CD4-positive, alpha-beta T cell treated with Interleukin-17A for 1 hour (primary cell): ENCODE data around the gene HYAL4.

Source experiments
- DNase-seq: peaks from one replicate; pipeline ENCODE4 v3.0.0-alpha.2; 2020

HYAL4 gene

DNA sequence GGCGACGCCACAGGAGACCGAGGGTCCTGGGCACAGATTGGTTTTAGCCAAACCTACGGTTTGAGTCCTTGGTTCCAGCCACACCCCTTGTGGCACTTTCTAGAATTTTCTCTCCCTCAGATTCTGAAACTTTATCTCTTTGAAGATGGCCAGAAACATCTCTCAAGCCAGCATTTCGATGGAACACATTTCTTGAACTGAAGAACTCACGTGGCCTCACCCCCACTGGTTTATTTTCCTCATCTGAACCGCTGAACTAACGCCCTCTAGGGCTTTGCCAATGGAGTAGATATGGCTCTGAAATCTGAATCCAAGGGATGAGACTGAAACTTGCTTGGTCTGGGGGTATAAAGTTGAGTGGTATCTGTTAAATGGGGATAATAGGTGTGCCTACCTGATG, 73.3 kb downstream of the HYAL4 start:
- no peak for DNase-seq

DNA sequence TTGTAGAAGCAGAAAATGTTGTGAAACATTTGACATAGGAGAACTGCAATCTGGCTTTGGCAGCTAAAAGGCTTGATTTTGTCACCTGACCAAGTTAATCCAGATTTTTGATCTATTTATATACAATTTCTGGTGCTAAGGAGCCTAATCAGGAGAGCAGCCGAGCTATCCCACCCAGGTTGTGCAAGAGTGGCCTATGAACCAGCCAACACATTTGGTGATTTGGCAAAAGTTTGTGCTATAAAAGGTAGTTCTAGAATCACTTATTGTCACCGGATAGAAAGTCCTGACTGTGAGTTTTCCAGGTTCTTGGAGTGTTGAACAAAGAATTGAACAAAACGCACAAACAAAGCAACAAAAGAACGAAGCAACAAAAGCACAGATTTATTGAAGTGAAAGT, 78.6 kb downstream of the HYAL4 start:
- DNase-seq, result no peak

DNA sequence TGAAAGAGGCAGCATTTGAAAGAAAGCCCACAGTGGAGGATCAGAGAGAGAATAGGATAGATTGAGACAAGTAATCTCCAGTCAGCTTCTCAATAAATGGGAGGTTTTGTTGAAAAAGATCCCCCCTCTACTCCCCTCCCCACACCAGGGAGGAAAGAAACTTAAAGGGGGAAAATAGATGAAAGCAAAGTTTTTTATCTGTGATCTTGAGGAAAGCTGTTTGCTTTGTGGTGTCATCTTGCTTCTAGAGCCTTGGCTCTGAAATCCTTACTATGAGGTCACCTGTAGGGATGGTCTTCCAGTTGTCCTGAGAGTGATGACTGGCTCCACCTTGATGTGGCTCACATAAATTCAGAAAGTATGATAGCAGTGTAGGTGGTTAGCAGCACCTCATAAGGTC, 80.0 kb downstream of the HYAL4 start, which contains the start of gene SPAM1:
Gene SPAM1, plus strand, starts transcription at position 301 of the 400 bp plus-strand sequence. CDS start 28,330 bp downstream, outside the sequence.
- no peak for DNase-seq
